IPS DF 6.9 (cell line): ENCODE measurements around the gene ACVR1B.

Source experiments
- DNase-seq: peaks from one replicate; pipeline ENCODE4 v3.0.0-alpha.2; 2013; ENCODE audit warnings: low read depth, low spot score
- H3K27ac ChIP-seq: one replicate; pipeline ENCODE4 v1.5.1; 2013; ENCODE audit warnings: low read length, control low read depth
- H3K27me3 ChIP-seq: 2 replicates; pipeline ENCODE4 v1.6.1; 2013; ENCODE audit warnings: mild to moderate bottlenecking, low read length; ENCODE audit not compliant: control insufficient read depth, insufficient read depth
- H3K36me3 ChIP-seq: 2 replicates; pipeline ENCODE4 v1.6.1; 2013; ENCODE audit warnings: low read length; ENCODE audit not compliant: control insufficient read depth, insufficient read depth
- H3K4me1 ChIP-seq: 2 replicates; pipeline ENCODE4 v1.6.1; 2013; ENCODE audit warnings: low read length; ENCODE audit not compliant: control insufficient read depth, insufficient read depth
- H3K4me3 ChIP-seq: 2 replicates; pipeline ENCODE4 v1.5.1; 2013; ENCODE audit warnings: mild to moderate bottlenecking, low read length
- H3K9me3 ChIP-seq: 2 replicates; pipeline ENCODE4 v1.6.1; 2013; ENCODE audit warnings: low read length, inconsistent platforms; ENCODE audit not compliant: control insufficient read depth, insufficient read depth
- WGBS: extraction: QIAGEN DNeasy Blood & Tissue Kit; methylation state at CpG from one replicate; pipeline ENCODE4 v1.1.7; 2013; ENCODE audit warnings: mixed read lengths, missing lambda C conversion rate; ENCODE audit not compliant: insufficient read length, insufficient coverage; 5-methylcytosine and 5-hydroxymethylcytosine counted together

The ACVR1B gene

DNA sequence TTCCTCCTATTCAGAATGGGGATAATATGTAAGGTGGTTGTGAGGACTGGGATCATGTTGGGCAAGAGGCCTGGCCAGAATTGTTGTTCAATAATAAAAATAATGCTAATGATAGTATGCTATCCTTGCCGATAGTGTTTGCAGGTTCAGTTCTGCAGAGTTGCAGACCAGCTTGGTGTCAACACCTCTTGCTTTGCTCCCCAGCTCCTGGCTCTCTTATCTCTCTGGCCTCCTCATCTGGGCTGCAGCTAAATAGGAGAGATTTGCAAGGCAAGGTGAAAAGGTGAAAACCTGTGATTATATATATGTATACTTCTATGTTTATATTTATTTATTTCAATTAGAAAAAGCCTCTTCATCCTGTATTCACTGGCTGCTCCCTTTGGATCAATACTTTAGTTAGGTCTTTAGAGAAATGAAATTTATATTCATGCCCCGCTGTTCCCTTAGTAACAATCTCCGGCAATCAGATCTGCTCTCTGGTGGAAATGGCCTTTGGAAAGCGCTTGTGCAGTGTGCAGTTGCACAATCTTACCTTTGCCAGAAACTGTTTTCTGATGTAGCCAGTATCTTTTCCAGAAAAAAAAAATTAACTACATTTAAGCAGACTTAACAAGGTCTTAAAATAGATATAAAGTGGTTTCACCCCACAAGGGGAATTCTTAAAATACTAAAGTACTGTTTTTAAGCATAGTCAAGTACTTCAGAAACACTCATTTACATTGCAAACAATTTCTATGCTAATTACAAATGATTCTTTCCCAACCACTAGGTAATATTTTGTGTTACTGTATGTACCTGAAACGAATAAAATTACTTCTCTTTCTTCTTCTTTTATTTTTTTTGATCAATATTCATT, 19.1 kb upstream of the ACVR1B start:
- H3K36me3 ChIP-seq = no peaks in the 10 kb centered on the region
- WGBS = no CpG with 5 or more reads among the region's 5 CpGs
- H3K4me1 ChIP-seq = no peaks in the 10 kb centered on the region
- H3K4me3 ChIP-seq = no peak overlapping the region
- no peaks in the 10 kb centered on the region for H3K27me3 ChIP-seq
- DNase-seq = no peak
- H3K9me3 ChIP-seq = no peaks in the 10 kb centered on the region
- no peak overlapping the region for H3K27ac ChIP-seq

DNA sequence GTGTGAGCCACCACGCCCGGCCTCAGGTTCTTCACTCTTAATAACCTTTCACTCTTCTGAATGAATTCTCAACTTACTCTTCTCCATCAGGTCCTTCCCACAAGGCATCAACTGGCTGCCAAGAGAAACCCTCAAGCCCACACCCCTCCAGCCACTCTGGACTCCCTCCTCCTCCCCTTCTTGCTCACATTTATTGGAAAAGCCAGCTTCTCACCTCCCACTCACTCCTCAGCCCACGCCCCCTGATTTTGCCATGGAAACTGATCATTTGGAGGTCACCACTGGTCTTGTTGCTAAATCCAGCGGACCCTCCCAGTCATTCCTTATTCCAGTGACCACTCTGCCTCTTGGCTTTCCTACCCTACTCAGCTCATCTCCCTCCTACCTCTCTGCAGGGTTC, 17.4 kb upstream of the ACVR1B start:
- H3K4me3 ChIP-seq = no peak overlapping the region
- no CpG with 5 or more reads among the region's 4 CpGs for WGBS
- no peaks in the 10 kb centered on the region for H3K9me3 ChIP-seq
- H3K27me3 ChIP-seq = no peaks in the 10 kb centered on the region
- DNase-seq = no peak
- no peaks in the 10 kb centered on the region for H3K4me1 ChIP-seq
- no peak overlapping the region for H3K27ac ChIP-seq
- no peaks in the 10 kb centered on the region for H3K36me3 ChIP-seq

DNA sequence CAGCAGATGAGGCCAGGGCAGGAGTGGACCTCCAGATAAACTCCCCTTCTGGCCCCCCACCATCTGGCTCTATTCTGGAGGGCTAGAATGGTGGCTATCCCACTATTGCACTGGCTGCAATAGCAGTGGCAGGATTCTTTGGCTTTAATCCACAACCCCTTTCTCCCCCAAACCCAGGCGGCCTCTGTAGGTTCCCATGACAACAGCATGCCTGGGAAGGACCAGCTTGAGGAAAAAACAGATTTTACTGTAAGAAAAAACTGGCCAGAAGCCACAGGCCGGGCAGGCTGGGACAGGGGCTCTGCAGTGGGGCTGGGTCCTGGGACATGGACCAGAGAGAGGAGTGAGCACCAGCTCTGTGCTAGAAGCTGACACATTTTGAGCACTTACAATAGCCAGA, 13.6 kb upstream of the ACVR1B start:
- Histone ChIP-seq H3K9me3 (no peaks in the 10 kb centered on the region), H3K36me3 (no peaks in the 10 kb centered on the region), H3K4me3 (no peak overlapping the region), H3K4me1 (0 out of 2 replicates have a peak, but pooled peaks cover 2% of the 10 kb centered on the region), H3K27me3 (no peaks in the 10 kb centered on the region), H3K27ac (no peak overlapping the region)
- whole genome bisulfite sequencing = no CpG with 5 or more reads among the region's 2 CpGs
- DNase-seq = no peak

DNA sequence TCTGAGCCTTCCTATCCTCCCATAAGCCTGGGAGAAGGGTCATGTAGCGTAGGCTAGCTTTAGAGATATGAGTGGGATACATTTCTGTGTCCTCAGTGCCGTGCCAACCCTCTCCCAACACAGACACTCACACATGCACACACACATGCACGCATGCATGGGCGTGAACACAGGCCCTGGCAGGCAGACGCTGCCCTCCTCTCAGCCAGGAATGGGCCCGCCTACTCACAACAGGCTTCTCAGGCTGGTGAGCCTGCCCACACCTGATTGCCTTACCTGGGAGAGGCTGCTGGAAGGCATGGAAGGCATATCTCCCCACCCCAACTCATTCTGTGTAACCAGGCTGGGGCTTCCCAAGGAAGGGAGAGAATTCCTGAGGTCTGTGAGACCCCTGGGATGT, 12.8 kb upstream of the ACVR1B start:
- Histone ChIP-seq H3K4me3 (no peak overlapping the region), H3K4me1 (0 out of 2 replicates have a peak, but pooled peaks cover 2% of the 10 kb centered on the region), H3K9me3 (no peaks in the 10 kb centered on the region), H3K36me3 (no peaks in the 10 kb centered on the region), H3K27me3 (no peaks in the 10 kb centered on the region), H3K27ac (no peak overlapping the region)
- WGBS = no CpG with 5 or more reads among the region's 6 CpGs
- DNase-seq = no peak

DNA sequence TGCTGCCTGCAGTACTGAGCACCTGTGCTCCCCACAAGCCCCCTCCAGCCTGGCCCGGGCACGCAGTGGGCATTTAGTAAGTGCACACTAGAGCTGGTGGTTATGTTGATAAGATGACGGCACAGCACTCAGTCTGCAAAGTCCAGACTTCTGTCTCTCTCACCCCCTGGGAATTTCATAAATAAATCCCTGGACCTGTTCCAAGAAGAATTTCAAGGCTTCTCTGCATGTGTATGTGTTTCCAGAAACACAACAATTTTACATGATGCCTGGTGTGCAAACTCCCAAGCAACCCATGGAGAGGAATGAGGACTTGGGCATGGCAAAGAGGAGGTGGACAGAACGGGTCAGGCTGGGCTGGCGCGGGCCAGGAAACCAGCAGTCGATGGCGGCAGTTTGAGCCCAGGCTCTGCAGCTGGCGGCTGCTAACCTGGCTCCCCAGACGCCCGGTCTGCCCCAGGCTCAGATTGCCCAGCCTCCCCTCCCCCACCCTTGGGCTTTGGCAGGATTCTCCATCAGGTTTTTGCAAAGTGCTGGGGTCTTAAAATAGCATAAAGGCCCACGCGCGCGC, 10.4 kb upstream of the ACVR1B start:
- Histone ChIP-seq H3K27me3 (no peaks in the 10 kb centered on the region), H3K9me3 (no peaks in the 10 kb centered on the region), H3K4me1 (0 out of 2 replicates have a peak, but pooled peaks cover 2% of the 10 kb centered on the region), H3K4me3 (no peak overlapping the region), H3K27ac (no peak overlapping the region), H3K36me3 (no peaks in the 10 kb centered on the region)
- WGBS = no CpG with 5 or more reads among the region's 15 CpGs
- no peak for DNase-seq

DNA sequence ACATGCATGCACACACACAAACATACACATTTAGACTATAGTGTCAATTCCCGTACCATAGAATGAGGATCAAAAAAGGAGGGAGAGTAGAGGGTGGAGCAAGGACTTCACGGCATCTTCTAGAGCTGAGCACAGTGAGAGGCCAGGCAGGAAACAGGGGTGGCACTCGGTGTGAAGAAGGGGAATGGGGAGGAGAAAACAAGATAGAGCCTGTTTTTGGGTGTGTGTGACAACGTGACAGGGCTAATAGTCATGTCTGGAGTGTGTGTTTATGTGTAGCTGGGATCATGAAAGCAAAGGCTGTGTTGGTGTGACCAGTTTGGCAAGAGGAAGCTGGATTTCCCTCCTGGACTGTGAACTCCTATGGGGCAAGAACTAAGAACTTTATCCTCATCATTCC, 9.9 kb upstream of the ACVR1B start:
- H3K9me3 ChIP-seq = no peaks in the 10 kb centered on the region
- no peak for DNase-seq
- 0 out of 2 replicates have a peak, but pooled peaks cover 2% of the 10 kb centered on the region for H3K4me1 ChIP-seq
- no CpG with 5 or more reads among the region's 4 CpGs for WGBS
- H3K36me3 ChIP-seq = no peaks in the 10 kb centered on the region
- H3K27ac ChIP-seq = no peak overlapping the region
- no peaks in the 10 kb centered on the region for H3K27me3 ChIP-seq
- no peak overlapping the region for H3K4me3 ChIP-seq

DNA sequence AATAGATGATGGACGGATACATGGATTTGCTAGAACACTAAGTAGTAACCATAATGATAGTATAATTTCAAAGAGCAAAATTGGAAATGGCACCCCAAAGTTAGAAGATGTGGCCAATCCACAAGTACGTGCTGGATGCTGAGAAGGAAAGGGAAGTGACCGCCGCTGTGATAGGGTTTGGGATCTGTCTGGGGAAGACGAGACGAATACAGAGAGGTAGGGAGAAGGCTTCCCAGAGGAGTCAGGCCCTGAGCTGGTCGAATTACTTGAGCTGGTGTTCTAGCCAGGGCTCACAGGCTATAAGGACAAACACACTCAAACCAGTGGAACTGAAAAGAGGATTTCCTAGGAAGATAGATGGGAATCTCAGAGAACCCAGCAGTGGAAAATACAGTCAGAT, 9.4 kb upstream of the ACVR1B start:
- no CpG with 5 or more reads among the region's 7 CpGs for WGBS
- no peak for DNase-seq
- Histone ChIP-seq H3K4me3 (no peak overlapping the region), H3K9me3 (no peaks in the 10 kb centered on the region), H3K27me3 (no peaks in the 10 kb centered on the region; the same call in 1 of the 2 replicates), H3K4me1 (0 out of 2 replicates have a peak, but pooled peaks cover 2% of the 10 kb centered on the region), H3K27ac (no peak overlapping the region), H3K36me3 (no peaks in the 10 kb centered on the region)

DNA sequence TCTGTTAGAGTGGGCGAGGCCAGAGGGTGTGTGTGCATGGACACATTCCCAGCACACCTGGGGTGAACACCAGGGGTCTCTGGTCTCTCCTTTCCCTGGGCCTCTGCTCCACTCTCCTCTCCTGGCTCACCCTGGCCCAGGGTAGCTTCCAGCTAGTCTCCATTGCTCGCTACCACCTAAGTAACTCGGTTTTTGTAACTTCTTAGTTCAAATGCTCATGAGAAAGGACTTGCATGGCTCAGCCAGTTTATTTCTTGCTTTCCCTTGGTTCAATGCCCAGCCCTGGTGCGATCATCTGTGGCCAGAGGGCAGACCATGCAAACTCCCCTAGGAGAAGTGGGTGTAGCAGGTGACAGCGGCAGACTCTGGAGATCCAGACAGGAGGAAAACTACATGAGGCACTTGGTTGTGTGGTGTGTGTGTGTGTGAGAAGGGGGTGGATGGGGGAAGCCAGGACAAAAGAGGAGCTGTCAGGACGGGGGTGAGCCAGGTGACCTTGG, 8.9 kb upstream of the ACVR1B start:
- DNase-seq = no peak
- H3K27ac ChIP-seq = no peak overlapping the region
- 0 out of 2 replicates have a peak, but pooled peaks cover 2% of the 10 kb centered on the region for H3K4me1 ChIP-seq
- no peaks in the 10 kb centered on the region for H3K9me3 ChIP-seq
- no CpG with 5 or more reads among the region's 6 CpGs for WGBS
- H3K27me3 ChIP-seq = peaks cover under 1% of the 10 kb centered on the region; the same call in 1 of the 2 replicates
- no peak overlapping the region for H3K4me3 ChIP-seq
- H3K36me3 ChIP-seq = no peaks in the 10 kb centered on the region

DNA sequence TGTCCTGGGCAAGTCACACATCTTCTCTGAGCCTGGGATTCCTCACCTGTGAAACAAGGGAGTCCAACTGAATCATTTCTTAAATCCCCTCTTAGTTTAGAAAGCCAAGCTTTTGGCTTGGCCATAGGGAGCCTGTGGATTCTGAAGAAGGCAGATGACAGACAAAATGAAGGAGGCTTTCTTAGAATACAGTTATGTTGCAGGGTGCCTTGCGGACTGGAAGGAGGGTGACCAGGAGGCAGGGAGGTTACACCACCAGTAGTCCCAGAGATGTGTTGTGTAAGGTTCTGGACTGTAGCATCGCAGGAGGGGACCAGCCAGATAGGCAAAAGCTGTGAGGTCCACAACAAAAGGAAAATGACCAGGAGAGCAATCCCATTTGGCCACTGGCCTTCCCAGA, 8.2 kb upstream of the ACVR1B start:
- Histone ChIP-seq H3K36me3 (no peaks in the 10 kb centered on the region), H3K27ac (no peak overlapping the region), H3K27me3 (peaks cover 2% of the 10 kb centered on the region; the same call in 1 of the 2 replicates), H3K4me3 (no peak overlapping the region), H3K9me3 (no peaks in the 10 kb centered on the region), H3K4me1 (0 out of 2 replicates have a peak, but pooled peaks cover 2% of the 10 kb centered on the region)
- no peak for DNase-seq
- no CpG with 5 or more reads among the region's 2 CpGs for WGBS

DNA sequence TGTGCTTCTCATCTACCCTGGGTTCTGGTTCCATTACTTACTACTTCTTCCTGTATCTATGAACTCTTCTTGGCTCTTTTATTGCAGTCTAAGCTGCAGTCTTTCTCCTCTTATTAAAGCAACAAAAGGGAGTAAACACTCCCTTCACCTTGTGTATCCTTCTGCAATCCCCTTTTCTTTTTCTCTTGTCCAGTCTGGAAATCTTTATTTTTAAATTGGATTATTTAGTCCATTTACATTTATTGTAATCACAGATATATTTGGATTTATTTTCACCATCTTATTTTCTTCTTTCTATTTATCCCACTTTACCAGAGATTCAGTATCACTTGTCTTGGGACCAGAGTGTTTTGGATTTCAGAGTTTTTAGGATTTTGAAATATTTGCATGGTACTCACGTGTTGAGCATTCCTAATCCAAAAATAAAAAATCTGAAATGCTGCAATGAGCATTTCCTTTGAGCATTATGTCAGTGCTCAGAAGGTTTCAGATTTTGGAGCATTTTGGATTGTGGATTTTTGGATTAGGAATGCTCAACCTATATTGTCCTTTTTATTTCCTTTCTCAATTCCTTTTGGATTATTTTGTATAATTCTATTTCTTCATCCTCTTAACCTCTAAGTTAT, 6.8 kb upstream of the ACVR1B start:
- no peaks in the 10 kb centered on the region for H3K36me3 ChIP-seq
- H3K27ac ChIP-seq = no peak overlapping the region
- DNase-seq = no peak
- no CpG with 5 or more reads among the region's 1 CpG for WGBS
- peaks cover 8% of the 10 kb centered on the region; the same call in 1 of the 2 replicates for H3K27me3 ChIP-seq
- H3K4me1 ChIP-seq = 0 out of 2 replicates have a peak, but pooled peaks cover 2% of the 10 kb centered on the region
- H3K4me3 ChIP-seq = no peak overlapping the region
- no peaks in the 10 kb centered on the region for H3K9me3 ChIP-seq
